Activated naive CD4-positive, alpha-beta T cell treated with Interleukin-2 at 50 U/mL for 16 hours (primary cell): Measurements from ENCODE around the gene UBE2H.
"Not testable (repeated sequence)": the region's sequence is repeated elsewhere in the genome, so short reads cannot be mapped to it uniquely, and the experiment has no call there.

Experiments used
- DNase-seq: peaks from one replicate; pipeline ENCODE4 v3.0.0-alpha.2; 2020

The UBE2H gene

DNA sequence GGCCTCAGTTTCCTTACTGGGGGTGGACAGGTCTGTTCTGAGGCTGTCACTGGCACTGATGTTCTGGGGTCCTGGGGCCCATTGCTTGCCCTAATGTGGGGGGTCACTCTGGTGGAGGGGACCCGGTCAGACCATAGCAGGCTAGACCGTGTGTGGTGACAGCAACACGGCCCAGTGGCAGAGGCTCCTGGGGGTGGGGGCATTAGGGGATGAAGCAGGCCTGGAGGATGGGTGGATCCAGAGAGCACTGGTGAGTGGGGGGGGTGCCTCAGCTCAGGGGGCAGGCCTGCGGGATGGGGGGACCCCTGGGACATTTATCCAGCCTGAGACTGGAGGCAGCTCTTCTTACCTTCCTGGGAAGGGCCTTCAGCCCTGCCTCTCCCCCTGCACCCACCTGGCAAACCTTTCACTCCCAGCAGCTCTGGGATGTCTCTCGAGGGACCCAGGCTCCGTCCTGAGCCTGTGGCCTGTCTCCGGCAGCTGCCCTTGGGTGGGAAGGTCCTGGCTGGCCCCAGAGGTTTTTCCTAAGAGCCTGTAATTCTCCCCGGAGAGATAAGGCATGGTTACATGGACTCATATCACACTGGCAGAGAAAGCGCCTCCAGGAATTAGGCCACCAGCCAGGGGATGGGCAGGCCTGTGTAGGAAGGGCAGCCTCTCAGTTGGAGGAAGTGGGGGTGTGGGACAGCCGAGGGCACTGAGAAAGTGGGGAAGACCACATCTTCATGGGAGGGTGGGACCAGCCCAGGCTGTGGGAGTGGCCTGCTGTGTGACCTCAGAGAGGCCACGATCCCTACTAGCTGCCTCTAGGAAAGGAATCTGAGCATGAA is 147.7 kb downstream of the UBE2H start:
- no peak for DNase-seq

DNA sequence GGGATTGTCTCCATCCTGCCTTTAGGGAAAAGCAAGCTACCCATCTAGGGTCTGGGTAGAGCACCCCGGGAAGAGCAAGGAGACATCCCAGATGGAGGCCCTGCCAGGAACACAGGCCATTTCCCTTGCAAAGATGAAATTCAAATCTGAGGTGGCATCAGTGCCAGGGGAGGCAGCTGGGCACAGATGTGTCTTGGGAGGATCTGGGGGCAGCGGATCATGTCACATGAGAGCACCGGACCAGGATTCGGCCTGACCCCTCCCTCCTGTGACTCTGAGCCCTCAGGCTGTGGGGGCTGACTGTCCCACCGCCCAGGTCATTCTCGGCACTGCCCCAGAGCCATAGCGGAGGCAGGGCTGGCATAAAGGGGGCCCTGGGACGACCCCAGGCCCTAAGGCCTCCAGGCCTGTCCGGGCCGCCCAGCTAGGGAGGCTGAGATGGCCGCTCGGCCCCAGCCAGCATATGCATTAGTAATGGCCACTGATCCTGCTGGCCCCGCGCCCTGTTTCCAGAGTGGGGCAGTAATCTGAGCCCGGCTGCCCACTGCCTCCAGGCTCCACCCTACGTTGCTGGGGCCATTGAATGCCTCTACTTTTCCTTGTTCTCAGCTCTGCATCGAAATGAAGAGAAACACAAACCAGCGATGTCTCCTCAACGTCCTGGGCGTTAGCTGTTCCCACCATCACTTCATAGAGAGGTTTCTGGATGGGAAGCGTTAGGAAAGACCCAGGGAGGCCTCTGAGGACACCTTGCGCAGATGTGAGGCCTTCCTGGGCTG is 148.5 kb downstream of the UBE2H start:
- DNase-seq, result no peak

DNA sequence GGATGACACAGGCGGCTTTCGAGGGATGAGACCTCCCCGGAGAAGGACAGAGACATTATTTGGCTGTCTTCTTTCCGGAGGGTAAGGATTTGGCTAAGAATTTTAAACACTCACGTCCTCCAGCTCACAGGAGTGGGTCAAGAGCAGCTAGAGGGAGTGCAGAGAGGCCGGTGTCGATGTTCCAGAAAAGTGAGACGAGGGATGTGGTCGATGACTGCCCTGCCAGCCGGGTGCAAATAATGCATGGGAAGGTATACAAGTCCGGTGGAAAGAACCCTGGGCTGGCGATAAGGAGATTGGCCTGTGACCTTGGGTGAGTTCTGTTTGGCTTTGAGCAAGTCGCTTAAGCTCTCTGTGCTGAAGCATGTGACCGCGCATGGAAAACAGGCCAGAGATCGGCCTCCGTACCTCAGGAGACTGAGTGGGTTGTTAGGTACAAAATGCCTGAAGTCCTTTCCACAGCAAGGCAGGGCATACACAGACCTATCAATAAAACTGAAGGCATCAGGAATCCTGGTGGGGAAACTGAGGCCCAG is 149.1 kb downstream of the UBE2H start:
- no peak for DNase-seq

DNA sequence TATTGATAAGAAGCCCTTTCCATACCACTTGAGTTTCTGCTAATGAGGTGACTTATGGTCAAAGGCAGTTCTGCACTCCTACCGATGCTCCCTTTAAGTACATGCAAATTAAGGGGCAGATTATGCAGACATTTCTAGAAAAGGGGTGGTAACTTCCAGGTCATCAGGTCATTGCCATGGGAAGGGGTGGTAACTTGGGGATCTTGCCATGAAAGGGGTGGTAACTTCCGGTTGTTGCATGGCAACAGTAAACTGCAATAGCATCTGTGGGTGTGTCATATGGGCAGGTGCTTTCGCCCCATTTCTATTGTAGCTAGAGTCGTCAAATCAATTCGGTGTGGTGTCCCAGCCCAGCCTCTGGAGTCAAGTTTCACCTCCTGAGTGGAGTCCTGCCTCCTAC is 150.9 kb downstream of the UBE2H start:
- no peak for DNase-seq

DNA sequence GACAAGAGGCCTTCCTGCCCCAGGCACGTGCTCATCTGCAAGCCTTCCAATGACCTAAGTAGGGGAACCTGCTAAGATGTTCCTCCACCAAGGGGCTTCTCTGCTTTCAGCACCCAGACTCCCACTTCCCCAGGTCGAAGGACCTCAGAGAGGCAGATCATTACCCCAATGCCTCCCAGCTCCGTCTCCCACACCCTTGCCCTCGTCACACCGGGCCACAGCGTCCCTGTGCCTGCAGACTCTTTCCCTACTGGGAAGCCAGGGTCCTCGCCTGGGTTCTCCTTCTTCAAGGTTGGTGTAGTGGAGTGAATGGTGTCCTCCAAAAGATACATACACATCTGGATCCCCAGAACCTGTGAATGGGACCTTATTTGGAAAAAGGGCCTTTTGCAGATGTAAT is 151.9 kb downstream of the UBE2H start:
- DNase-seq, result no peak

DNA sequence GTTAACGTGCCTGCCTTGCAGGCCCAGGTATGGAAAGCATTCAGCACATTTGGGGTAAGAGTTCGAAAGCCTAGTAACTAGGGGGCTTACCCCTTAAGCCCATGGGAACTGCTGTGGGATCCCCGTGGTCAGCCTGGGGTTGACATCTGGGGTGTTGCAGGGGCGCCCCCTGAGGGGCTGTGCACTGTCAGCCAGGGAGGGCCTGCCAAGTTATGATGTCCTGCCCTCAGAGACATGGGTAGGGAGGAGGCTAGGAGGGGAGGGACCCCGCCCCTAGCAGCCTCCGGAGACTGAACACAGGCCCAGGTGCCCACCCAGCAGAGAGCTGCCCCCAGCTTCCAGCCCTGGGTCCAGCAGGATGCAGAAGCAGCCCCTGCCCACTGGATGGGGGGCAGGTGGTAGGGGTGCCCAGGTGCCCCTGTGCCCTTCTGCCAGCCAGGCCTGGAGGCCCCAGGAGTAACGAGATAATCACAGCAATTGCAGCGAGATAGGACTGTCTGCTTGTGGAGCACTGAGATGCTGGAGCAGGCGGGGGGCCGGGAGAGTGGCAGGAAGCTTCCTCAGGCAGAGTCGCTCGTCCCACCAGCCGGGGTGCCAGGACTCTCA is 153.3 kb downstream of the UBE2H start:
- DNase-seq, result no peak

DNA sequence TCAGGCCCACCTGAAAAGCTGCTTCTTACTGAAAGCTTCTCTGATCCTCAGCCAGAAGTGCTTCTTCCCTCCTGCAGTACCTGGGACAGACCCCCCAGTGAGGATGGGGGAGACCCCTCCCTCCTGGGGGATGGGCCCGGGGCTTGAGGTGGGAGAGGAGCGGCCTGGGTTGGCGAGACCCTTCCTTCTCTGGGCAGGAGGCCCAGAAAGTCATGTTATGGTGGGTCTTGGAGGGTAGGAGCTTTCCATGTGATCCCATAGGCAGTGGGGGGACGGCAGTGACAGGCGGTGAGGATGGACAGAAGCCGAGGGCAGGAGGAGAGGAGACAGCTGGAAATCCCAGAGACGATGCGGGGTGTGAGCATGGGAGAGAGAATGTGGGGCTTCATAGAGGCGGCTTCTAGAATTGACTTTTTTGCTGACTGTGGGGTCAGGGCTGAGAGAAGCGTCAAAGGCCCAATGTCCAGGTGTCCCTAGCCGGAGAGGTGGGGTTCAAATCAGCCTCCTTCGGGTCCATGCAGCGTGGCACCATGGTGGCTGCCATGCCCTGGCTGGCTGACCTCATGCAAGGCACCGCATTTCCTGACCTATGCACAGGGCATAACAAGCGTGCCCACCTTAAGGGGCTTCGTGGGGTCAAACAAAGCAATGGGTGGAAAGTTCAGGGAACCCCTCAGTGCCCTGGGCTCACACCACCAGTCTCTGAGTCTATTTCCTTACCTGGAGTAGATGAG is 154.0 kb downstream of the UBE2H start:
- no peak for DNase-seq

DNA sequence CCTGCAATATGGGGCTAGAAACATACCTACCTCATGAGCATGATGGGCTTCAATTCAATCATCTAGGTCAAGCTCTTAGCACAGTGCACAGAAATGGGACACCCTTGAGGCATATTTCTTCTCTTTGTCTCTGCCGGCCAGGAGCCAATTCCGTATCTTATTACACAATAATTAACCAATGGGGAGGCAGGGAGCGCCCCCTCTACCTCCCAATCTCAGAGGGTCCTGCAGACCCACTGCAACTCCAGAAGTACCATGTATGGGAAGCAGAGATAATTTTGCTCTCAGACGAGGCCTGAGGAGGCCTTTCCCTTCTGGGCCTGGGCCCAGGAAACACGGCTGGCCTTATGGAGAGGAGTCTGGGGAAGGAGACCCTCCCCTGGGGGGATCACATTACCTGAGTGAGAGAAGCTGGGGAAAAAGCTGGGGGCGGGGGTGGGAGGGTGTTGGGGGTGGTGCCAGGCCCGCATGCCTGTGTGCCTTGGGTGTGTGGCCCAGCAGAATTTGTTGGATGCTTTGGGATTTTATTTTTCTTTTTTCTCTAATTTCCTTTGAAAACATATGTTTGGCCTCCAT is 155.5 kb downstream of the UBE2H start:
- DNase-seq, result no peak

DNA sequence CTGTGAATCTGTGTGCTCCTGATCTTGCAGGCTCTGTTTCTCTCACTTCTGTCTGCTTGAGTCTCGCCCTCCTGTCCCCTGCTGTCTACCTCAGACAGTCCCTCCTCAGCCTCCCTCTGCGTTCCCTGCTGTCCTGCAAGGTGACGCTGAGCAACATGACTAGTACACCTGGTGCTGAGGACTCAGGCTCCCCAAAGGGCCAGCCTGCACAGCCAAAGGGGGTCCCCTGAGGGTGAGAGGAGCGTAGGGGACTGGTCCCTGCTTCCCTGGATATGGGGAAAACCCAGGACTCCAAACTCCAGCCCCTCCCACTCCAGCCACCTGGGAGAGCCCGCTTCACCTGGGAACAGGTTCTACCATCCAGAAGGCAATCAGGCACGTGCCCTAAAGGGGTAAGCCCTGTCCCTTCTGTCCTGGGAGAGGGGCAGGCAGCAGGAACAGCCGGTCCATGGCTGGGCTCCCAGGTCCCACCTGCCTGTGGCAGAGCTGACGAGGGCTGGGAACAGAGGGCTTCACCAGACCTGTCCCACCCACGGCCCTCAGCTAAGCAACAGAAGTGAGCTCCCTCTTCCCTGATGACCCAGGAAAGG is 156.5 kb downstream of the UBE2H start:
- no peak for DNase-seq

DNA sequence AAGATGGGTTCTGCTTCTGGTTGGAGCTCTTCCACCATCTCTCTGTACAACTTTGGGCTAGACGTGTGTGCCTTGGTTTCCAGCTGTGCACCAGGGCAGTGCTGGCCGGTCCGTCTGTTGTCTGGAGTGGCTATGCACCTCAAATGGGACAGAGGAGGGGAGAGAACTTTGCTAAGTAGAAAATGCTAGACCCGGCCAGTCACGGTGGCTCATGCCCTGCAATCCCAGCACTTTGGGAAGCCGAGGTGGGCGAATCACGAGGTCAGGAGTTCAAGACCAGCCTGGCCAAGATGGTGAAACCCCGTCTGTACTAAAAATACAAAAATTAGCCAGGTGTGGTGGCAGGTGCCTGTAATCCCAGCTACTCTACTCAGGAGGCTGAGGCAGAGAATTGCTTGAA is 158.3 kb downstream of the UBE2H start:
- DNase-seq, result not testable (repeated sequence)

DNA sequence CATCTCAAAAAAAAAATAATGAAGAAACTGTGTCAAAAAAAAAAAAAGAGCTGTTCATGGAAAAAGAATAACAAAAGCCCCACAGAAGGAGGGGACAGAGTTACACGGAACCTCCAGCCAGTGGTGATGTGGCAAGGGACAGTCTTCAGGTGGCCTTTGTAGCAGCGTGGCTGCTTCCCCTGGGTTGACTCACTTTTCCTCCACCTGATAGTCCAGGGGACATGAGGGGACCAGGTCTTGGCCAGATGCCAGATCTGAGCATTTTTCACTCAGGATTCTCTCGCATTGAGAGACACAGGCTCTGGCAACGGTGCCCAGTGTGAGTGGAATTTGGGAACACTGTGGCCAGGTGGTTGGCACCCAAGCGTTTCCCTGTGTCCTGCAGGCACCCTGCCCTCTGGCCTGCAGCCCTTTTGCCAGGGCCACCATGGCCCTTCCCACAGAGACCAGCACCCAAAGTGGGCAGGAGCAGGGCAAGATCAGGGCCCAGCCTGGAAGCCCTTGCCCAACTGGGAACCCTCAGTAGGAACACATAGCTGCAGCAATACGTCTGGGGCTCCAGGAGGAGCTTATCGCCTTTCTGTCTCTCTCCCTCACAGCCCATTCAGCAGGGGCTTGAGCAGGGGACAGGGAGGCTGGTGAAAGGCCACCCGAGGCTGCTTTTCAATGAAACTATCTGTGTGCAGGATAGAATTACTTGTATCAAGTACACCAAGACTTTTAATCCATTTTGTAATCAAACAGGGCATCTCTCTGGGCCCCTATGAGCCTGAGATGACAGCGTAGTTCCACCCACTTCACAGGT is 159.1 kb downstream of the UBE2H start:
- DNase-seq, result no peak

DNA sequence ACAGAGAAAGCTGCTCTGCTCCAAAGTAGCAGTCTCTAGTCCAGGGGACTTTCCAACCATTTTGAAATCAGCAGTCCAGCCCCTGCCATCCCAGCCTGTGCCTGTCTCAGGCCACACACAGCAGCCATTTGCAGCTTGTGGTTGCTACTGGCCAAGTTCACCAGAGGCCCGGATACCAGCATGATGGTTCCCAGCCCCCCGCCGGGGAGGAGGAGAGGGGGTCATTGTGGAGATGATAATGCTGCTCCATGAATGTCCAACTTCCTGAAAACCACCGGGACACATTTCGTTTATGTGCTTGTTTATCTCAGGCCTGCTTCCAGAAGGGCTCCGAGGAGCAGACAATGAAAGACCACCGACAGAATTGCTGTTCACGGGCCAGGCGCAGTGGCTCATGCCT is 160.0 kb downstream of the UBE2H start:
- DNase-seq, result no peak

DNA sequence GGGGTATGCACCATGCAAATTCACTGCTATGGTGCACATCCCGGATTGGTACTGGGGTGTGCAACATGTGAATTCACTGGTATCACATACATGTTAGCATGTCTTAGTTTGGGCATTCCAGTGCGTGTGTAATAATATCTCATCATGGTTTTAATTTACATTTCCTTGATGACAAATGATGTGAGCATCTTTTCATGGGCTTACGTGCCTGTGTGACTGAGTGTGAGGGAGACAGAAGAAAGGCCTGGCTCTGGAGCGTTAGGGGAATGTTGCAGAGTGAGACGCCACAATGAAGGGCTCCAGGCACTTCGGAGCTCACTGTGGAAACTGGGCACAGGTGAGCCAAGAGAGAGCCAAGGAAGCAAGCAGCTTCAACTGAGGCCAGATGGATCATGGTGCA is 162.6 kb downstream of the UBE2H start:
- no peak for DNase-seq

DNA sequence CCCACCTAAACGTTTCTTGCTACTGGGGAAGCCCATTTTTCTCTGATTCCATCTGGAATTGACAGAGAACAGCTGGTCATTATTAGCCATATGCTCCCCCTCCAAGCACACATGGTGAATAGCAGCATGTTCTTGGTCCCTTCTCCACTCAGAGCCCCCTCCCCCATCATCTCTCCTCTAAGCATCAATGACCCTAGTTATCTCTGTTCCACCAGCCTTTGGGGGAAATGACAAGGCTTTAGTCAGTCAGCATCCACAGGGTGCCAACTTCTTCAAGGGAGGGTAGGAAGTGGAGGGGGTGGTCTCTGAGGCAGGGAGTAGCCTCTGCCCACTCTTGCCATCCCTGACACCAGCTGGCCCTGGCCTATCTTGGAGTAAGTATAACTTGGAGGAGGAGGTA is 163.1 kb downstream of the UBE2H start:
- no peak for DNase-seq

DNA sequence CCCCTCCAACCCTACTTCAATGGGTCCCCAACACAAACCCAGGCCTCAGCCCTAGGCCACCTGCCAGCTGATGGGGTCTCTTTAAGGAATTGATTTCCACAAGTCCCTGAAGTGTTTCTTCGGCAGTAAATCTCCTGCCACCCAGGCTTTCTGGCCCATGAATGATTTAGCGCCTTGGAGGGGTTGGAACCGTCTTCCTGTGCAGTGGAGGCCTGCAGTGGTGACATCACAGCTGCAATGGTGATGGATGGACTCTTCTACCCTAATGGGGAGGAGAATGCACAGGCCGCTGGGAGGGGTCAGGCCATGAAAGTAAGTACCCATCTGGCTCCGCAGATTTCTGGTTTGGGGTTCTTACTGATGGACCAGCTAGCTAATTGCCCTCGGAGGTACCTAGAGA is 163.8 kb downstream of the UBE2H start:
- no peak for DNase-seq

DNA sequence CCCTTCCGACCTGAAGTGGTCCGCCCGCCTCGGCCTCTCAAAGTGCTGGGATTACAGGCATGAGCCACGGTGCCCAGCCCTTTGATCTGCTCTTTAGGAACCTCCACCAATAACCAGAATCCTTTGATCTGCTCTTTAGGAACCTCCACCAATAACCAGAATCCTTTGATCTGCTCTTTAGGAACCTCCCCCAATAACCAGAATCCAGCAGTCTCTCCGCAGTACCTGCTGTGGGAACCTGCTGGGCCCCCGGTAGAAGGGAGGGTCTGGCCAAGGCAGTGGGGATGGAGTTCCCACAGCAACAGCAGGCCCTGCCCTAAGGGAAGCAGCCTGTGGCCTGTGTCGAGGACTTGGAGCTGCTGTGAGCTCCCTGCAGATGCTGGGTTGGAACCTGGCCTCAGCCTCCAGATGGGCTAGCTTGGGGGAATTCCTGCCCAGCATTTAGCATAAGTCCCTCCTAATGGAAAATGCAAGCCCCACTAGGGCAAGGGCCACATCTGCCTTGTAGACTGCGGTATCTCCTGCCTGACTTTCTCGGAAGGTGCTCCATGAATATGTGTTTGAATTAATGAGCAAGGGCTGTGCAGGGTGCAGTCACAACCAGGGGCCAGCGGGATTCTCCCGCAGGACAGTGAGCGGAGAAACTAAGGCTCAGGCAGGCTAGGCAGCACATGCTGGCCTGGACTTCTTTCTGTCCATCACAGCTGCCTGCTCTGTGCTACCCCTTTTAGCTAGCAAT is 165.8 kb downstream of the UBE2H start:
- no peak for DNase-seq

DNA sequence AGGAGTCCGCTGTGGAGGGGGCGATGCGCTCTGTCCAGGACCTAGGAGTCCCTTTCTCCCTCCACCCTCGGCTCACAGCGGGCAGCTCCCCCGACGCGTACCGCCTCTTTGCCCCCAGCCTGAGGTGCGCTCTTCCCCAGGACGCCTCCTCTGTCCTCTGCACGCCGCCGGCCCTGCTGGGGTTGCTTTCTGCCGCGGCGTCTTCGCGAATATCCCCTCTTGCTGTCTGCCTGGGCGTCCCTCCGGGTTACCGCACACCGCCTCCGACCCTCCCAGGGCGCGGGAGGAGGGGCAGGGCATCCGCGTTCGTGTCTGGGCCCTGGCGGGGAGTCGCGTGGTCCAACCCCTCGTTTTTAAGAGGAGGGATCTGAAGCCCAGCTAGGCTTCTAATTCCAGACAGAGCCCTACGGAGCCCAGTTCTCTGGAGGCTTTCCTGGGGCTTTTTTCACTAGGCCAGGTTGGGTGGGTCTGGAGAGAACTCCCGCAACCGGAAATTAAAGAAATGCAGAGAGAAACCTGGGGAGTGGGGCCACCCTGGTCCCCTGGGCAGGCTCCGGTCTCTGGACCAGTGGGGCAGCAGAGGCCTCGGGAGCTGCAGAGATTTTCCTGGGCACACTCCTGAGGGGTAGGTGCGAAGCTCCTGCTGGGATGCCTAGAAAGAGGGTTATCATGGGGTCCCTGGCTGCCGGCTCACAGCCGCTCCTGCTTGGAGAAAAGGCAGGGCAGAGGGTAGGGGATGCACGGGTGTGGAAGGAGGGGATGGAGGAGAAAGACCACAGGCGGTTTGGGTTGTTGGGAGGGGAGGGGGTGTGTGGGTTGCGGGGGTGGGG is 166.9 kb downstream of the UBE2H start:
- DNase-seq, result no peak

DNA sequence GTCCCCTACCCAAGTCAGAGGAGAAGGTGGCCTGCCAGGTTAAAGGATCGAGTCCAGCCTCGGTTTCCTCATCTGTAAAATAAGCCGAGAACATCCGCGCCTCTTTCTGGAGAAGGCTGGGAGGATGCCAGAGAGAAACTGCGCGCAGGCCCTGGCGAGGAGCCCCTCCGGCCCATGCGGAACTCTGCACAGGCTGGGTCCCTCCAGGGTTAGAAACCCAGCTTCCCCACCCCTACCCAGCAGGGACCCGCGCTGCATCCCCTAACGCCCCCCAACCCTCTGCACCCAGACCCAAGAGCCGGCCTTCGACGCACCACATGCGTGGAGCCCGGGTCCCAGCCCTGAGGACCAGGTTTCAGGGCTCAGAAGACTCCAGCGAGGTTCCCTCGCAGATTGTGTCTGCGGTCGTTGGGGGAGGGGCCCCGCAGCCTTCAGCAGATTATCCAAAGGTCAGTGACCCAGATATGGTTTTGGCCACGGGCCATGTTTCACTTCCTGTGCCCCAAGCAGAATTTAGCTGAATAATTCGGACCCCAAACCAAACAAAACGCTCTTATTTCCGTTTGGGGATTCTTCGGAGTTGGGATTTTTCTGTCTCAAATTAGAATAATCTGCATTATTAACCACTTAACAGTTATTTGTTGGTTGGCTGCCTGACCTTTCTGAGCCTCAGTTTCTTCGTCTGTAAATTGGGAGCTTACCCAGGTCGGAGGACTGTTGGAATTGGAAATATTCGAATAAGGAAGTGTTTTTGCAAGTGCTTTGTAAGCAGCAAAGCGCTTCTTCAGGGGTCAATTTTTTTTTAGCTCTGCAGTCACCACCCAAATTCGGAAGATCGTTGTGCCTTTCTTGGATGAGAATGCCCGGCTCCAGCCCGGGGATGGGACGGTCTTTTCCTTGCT is 167.7 kb downstream of the UBE2H start:
- no peak for DNase-seq

DNA sequence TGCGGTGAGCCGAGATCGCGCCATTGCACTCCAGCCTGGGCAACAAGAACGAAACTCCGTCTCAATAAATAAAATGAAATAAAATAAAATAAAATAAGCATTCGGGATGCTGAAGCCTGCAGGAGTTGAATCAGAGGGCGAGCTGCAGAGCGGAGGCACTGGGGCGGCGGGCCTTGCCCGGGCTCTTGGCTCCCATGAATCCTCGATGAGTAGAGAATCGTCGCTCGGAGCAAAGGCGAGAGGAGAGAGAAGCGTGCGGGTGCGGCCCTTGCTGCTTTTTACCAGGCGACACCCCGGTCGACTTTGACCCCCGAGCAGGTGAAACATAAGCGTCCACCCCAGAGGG is 168.3 kb downstream of the UBE2H start:
- no peak for DNase-seq
